ENCODE measurements around the gene MED31.
"Not testable (repeated sequence)": the region's sequence is repeated elsewhere in the genome, so short reads cannot be mapped to it uniquely, and the experiment has no call there.

The MED31 gene

DNA sequence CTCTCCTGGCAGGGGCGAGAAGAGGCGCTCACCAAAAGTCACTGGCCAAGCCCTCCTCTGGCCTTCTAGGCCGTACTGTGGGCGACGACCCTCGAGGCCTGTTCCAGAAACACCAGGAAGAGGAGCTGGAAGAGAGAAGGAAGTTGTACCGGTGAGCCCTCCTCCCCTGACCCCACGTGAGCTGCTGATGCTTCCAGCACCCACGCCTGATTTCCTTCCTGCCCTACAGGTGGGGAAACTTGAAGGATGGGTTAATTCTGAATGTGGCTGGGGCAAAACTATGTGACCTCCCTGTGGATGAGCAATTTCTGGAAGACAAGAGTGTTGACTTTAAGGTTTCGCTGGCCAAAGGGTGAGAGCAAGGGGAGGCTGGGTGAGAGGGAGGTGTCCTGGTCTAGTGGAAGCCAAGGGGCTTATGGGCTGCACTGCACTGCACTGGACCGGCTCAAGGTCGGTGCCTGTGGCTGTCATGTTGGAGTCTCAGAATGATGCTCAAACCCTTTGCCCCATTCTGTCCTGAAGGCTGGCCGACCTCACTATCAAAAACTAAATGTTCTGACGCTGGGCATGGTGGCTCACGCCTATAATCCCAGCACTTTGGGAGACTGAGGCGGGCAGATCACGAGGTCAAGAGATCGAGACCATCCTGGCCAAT lies 6.4 kb upstream of the MED31 start:
- in situ Hi-C loops (cut with HindIII; ENCODE audit: low sequenced_read_pairs): no loop called here

DNA sequence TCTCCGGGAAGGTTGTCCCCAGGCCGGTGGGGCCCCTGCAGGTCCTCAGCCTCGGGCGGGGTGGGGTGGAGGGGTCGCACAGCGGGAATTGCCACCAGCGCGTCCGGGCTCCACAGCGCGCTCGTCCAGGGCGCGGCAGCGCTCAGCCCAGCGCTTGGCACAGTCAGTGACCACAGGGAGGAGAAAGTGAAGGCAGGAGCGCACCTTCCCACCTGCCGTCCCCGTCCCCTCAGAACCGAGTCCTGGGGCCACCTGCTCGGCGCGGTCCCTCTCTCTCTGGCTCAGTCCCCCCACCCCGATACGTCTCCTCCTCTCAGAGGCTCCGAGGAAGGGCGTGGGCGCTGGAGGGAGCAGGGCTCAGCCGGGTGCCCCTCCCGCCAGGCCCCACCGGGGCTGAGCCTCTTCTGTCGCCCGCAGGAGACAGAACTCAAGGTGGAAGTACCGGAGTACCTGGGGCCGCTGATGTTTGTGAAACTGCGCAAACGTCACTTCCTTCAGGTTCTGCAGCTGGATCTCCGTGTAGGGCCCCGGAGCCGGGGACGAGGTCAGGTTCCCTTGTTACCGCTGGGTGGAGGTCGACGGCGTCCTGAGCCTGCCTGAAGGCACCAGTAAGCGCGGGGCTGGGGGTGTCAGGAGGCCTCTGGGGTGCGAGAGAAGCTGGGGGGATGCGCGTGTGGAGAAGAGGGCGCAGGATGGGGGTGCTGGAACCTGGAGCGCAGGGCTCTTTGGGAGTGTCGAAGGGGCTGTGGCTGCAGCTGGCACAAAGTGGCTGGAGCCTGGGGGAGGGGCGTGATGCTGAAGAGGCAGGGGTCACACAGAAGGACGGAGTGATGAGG lies 5.6 kb upstream of the MED31 start:
- in situ Hi-C loops (cut with HindIII; ENCODE audit: low sequenced_read_pairs): not testable (repeated sequence)

DNA sequence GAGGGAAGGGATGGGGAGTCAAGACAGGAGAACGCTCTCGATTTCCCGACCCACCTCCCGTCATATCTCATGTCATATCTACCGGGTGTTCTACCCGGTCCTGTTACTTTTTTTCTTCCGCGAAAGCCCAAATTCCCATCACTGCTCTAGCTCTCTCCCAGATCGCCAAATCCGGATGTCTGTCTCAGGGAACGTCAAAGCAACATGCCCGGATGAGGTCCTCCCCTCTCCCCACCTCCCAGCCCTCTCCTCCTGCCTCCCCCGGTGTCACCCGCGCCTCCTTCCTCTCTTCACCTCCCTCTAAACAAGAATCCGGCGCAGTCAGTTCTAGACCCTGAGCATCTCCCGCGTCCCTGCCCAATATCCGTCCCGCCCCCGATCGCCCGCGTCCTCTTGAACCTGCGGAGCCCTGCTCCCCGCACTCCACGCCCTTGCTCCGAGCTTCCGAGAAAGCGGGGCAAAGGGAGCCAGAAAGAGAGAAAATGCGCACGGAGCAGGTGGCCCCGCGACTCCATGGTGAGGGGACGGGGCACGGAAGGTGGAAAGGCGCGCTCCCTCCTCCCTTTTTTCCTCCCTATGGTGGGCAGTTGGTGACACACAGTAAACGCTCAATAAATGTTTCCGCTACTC lies 4.4 kb upstream of the MED31 start:
- in situ Hi-C loops (cut with HindIII; ENCODE audit: low sequenced_read_pairs): not testable (repeated sequence)

DNA sequence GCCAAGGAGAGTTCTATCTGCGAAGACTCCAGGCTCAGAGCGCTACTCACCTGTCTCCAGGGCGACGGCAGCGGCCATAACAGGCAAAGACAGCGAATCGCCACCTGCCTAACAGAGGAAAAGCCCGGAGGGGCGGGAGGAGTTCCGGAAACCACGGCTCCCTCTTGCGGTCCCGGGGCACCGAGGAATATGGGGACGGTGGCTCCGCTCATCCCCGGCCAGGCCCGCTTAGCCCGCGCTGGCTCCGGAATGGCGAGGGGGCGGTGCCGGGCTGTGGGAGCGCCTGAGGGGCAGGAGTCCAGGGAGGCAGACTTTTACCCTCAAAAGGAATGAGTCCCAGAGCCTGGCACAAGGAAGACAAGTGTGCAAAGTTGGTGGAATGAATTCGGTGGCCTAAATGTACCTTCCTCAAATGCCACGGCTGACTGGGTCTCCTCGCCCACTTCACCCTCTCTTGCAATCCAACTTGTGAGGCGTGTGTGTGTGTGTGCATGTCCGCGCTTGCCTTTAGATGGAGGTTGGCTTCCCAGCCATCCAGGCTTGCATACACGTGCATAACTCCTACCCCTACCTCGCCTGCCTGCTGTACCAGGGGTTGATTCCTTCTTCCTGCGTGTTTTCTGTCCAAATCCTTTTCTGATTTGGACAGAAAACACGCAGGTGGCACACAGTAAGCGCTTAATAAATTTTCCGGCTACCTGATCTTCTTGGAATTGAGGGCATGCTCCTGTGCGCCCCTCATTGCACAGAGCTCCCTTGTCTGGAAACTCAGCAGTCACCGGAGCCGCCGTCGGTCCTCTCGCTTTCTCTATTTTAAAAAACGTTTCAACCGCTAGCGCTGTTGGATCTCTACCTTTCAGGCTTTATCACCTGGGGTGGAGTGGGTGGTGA lies 3.7 kb upstream of the MED31 start:
- in situ Hi-C loops (cut with HindIII; ENCODE audit: low sequenced_read_pairs): no loop called here

DNA sequence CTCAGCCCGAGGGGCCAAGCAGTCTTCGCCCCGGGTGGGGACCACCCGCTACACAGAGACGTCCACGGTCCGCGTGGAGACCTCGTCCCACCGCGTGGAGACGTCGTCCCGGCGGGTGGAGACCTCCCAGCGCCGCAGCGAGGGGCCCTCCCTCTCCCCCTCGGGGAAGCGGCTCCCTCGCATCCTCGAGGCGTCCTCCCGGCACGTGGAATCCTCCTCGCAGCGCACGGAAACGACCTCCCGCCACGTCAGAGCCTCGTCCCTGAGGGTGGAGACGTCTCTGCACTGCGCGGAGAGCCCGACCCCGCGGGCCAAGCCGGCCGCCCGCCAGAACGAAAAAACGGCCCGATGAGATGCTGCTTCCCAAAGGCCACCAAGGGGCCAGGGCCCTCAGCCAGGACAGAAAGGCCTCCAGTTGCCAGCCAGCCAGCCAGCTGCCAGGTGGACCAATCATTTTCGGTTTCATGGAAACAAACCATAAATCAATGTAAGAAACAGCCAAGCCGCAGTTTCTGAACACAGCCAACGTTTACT lies 581 bp upstream of the MED31 start:
- in situ Hi-C loops (cut with HindIII; ENCODE audit: low sequenced_read_pairs): no loop called here

DNA sequence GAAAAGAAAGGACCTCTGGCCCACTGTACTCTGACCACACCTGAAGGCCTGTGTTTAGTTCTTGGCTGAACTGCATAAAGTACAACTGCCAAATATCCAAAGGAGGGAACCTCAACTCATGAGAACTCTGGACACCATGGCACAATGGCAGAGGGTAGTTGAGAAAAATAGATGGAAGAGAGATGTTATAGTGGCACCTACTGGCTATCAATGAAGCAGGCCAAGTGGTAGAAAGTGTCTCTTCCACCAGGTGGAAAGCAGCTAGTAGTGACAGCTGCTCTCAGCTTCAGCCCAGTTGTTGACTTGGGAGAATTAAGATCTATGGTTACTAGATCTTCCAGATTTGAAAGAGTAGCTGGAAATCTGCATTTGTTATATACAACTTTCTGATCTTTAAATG lies 3.2 kb downstream of the MED31 start:
- in situ Hi-C loops (cut with HindIII; ENCODE audit: low sequenced_read_pairs): no loop called here

DNA sequence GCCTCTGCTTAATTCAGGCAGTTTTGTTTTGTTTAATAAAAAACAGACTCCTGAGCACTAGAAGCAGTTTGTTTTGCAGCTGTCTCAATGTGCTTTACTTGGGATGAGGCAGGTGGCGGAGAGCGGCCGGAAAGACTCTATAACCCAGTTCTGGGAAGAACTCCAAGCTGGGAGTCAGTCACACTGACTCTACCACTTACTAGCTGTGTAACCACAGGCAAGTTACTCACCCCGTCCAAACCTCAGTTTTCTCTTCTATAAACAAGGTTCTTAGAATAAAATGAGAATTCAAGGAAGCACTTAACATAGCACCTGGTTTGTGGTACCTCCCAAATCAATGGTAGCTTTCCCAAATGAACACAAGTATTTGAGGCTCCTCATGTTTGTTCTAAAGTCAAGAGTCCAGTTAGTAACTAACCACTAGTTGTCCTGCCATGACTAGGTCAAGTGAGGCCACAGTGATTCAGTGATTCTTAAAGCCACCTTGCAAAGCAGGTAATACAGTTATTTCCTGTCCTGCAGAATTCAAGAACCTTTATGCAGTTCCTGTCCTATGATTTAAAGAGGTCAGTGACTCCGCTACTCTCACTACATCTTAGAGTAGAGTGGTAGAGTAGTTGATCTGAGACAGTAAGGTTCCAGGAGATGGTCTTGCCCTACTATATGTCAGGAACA lies 7.8 kb downstream of the MED31 start:
- in situ Hi-C loops (cut with HindIII; ENCODE audit: low sequenced_read_pairs): no loop called here

DNA sequence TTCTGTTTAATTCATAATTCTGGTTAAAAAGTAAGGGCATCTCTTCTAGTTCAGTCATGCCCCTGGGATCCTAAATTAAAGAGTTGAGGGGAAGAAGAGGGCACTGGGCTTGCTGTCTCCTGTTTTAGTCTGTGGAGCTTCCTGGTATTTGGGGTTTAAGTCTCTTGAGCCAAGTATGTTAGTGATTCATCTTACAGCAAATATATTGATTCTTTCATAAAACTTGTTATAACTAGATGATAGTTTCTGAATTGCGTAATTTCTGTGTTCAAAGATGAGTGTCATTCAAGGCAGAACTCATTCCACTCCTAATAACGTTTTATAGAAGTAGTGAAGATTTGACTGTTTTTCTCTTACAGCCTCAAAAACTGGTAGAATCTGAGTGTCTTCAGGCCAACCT lies 8.8 kb downstream of the MED31 start:
- in situ Hi-C loops (cut with HindIII; ENCODE audit: low sequenced_read_pairs): no loop called here

DNA sequence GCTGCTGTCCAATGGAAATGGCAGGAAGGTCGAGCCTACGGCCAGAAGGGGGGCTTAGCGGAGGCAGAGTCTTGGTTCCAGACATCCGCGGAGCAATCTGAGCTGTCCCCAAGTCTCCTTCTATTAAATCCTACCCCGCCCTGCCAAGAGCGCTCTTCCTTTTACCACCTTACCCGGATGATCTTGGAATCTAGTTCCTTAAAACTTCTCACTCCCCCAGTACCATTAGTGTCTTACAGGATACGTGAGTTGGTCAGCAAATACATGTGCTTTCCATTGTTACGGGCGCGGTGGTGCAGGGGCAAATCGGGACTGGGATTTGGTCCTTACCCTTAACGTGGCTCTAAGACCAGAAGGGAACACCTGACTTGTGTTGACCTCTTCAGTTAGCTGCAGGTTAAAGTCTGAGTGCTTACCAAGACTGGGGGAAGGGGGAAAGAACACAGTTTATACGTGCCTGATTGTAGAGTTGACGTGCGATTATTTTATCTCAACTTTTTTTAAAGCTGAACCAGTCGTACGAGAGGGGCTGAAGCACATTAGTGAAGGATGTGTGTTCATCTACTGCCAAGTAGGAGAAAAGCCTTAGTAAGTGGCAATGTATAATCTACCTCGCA lies 10.1 kb downstream of the MED31 start:
- in situ Hi-C loops (cut with HindIII; ENCODE audit: low sequenced_read_pairs): no loop called here

DNA sequence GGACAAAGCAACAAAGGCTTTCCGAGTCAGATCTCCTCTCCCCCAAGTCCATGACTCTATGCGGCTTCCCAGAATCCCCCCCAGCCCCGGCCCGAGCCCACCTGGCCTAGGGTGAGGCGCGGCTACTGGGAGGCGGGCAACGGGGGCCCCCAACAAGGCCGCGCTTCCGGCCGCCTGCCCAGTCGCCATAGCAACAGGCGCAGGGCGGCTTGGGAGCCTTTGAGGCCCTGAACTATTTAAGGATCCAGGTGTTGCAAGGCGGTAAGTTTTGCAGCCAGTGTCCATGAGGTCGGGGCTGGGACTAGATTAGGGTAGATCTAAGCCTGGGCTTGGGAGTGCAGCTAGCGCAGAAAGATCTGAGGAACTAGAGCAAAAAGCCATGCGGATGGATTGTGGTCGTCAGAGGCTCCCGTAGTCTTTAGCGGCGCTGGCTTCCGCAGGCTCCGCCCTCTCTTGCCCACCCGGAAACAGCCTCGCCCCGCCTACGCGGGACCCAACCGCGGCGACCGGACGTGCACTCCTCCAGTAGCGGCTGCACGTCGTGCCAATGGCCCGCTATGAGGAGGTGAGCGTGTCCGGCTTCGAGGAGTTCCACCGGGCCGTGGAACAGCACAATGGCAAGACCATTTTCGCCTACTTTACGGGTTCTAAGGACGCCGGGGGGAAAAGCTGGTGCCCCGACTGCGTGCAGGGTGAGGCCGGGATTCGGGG lies 10.7 kb downstream of the MED31 start, which contains the start of the genes KIAA0753 and TXNDC17:
Gene KIAA0753 (minus strand): TSS at position 176 of the 711 bp plus-strand sequence. CDS start 5,608 bp downstream, outside the sequence.
Gene TXNDC17 (plus strand): TSS at position 525 of the 711 bp plus-strand sequence. CDS start 23 bp downstream, at position 548.
- in situ Hi-C loops (cut with HindIII; ENCODE audit: low sequenced_read_pairs): no loop called here

DNA sequence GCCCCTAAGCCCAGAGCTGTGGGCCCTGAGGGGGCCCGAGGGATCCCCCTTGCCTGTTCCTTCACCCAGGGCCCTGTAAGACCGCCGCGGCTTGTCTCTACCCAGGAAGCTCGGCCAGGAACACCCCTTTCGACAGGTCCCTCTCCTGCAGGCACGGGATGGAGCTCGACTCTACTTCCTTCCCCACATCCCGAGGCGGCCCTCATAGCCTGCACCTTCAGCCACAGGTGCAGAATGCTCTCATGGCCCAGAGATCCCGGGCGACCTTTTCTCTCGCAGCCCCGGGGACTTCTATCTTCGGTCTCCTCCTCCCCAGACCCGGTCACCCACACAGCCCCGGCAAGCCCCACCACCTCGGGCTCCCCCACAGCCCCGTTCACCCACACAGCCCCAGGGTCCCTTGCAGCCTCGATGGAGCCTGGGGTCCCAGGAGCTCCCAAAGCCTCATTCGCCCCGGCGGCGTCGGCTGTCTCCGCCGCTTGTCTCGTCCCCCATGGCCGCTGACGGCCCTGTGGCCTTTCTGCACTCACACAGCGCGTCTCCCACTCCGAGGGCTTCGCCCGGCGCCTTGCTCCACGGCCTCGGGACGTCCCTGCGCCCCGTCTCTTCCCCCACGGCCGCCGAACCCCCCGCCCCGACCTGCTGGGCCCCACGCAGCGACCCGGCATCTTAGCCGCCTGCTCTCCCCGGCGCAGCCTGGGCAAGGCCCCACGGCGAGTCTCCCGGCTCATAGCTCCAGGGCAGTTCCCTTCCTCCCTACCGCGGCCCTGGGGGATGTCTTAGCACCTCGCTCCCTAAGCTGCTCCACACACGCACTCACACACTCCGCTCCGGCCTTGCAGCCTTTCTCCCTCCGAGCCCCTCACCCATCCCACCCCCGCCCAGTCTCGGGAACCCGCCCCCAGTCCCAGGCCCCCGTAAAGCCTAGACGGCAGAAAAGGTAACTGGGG lies 11.5 kb downstream of the MED31 start:
- in situ Hi-C loops (cut with HindIII; ENCODE audit: low sequenced_read_pairs): no loop called here

DNA sequence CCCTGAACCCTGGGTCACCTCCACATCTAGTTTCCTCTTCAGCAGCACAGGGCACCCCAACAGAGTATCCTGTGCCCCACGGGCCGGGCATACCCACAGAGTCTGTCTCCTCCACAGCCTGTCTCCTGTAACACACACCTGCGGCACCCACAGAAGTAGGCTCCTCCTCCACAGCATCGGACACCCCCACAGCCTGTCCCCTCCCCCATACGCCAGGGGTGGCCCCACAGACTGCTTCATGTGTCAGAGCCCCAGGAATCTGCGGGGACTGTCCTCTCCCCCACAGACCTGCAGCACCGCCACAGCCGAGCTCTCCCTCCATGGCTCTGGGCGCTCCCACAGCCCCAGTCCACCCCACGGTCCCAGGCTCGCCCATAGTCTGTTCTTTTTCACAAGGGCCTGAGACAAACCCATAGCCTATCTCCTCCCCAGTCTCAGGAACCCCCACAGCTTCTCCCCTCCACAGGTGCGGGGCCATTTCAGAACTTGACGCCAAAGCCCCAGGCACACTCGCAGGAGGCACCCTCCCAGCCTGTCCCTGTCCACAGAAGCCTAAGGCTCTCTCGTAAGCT lies 12.3 kb downstream of the MED31 start:
- in situ Hi-C loops (cut with HindIII; ENCODE audit: low sequenced_read_pairs): no loop called here

DNA sequence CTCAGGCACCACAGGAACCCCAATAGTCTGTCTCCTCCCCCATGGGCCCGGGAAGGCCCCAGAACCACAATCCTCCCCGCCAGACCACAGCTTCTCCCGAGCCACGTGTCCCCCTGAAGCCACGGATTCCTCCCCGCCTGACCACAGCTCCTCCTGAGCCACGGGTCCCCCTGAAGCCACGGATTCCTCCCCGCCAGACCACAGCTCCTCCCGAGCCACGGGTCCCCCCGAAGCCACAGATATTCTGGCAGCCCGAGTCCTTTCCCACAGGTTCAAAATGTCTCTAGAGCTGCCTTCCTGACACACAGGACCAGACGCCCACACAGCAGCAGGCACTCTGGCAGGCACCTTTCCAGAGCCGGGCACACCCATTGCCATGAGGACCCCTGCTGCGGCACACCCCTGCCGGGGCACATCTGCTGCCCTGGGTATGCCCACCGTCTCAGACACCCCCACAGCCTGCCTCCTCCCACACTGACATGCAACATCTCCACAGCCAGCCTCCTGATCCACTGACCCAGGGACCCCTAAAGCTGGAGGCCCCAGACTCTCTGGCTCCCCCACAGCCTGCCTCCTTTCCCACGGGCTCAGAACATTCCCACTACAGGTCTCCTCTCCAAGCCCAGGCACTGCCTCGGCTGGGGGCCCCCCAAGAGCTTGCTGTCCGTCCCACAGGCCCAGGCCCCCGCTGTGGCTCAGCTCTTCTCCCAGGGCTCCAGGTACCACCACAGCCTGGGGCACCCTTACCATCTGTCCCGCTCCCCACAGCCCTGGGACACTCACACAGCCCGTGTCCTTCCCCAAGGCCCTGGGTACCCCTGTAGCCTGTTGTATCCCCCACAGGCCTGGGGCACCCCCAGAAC lies 13.1 kb downstream of the MED31 start:
- in situ Hi-C loops (cut with HindIII; ENCODE audit: low sequenced_read_pairs): no loop called here

DNA sequence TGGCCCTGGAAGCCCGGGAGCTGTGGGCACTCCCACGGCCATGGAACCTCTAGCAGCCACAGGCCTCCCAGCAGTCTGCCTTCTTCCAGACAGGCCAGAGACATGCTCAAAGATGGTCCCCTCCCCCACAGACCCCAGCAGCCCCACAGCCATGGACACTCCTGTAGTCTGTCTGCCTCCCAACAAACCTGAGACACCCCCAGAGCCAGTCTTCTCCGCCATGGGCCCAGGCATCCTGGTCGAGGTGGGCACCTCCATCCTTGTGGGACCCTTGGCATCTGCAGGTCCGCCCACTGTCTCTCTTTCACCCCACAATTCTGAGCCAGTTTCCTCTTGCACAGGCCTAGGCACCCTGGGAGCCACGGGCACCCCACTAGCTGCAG lies 14.0 kb downstream of the MED31 start:
- in situ Hi-C loops (cut with HindIII; ENCODE audit: low sequenced_read_pairs): no loop called here

DNA sequence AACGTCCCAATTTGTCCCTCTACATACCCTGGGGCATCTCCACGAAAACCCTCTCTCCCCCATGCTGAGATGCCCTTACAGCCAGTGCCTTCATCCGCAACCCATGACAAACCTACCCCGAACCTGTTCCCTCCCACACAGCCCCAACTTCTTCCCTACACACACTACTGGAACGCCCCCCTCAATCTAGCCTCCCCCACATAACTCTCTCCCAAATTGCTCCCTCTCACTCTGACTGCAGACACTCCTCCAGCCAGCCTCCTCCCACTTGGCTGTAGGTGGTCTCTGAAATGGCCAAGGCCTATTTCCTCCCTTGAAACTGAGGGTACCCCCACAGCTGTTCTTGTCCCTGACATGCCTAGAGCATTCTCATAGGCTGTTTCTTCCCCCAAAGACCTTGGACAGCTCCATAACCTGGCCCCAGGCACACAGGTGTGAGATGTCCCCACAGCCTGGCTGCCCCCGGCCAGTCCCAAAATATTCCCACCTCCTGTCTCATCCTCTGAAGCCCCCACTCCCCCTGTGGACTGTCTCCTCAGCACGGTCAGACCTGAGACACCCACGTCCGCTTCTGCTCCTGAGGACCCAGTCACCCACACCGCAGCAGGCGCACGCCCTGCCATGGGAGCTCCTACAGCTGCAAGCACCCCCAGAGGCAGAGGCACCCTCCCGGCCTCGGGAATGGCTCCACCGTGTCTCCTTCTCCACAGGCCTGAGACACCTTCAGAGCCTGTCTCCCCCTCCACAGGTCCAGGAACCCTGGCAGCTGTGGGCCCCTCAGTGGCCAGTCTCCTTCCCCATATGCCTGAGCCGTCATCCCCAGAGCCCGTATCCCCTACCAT lies 14.6 kb downstream of the MED31 start:
- in situ Hi-C loops (cut with HindIII; ENCODE audit: low sequenced_read_pairs): no loop called here

DNA sequence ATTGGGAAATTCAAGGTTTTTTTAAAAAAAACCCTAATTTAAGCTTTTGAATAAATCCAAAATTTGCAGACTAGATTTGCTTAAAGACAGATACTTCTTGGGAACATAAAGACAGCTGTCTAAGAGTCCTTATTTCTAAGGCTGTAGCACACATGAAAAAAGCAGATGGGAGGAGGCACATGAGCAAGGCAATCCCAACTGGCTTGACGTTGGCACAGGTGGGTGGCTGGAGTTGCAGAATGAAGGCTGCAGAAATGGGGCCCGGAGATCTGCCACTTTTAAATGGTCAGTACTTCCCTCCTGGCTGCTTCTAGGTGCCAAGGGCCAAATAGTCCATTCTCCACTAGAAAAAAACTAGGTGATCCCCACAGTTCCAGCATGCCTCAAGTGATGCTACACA lies 15.3 kb downstream of the MED31 start:
- in situ Hi-C loops (cut with HindIII; ENCODE audit: low sequenced_read_pairs): no loop called here
